Measurements from ENCODE around the gene LBX2. TPM values are rescaled to one million over a fixed set of nuclear protein-coding genes. Genes with fewer than 3 reads are reported as not detected.

LBX2 gene
- total and polyA plus RNA-seq, 4 experiments from 2014 or later, result 0.23 to 0.30 TPM; not detected in 2

DNA sequence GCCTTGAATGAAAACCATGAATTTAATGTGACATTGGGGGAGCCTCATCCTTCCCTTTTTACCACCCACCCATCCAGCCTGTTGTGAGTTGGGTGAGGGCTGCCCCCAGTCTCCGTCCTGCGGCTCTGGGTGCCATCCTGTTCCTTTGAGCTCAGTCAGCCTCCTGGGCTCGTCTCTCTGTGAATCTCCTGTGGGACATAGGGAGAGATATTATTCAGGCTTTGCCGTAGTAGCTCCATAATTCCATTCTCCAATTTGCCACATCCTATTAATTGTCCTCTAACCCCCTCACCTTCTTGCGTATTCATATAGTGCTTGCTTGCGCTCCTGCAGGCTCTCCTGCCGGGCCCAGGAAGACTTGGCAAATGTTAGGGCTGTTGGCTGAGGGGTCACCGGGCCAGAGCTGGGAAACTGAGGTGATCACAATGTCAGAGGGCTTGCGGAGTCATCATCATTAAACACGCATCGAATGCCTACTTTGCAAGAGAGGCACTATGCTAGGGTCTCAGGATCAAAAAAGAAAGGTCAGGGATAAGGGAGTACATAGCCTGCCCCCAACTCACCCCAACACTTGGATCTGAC lies 27.3 kb upstream of the LBX2 start:
- peaks cover under 1 to 4% of the 10 kb centered on the region in 2 donors for H3K27me3 Mint-ChIP-seq

DNA sequence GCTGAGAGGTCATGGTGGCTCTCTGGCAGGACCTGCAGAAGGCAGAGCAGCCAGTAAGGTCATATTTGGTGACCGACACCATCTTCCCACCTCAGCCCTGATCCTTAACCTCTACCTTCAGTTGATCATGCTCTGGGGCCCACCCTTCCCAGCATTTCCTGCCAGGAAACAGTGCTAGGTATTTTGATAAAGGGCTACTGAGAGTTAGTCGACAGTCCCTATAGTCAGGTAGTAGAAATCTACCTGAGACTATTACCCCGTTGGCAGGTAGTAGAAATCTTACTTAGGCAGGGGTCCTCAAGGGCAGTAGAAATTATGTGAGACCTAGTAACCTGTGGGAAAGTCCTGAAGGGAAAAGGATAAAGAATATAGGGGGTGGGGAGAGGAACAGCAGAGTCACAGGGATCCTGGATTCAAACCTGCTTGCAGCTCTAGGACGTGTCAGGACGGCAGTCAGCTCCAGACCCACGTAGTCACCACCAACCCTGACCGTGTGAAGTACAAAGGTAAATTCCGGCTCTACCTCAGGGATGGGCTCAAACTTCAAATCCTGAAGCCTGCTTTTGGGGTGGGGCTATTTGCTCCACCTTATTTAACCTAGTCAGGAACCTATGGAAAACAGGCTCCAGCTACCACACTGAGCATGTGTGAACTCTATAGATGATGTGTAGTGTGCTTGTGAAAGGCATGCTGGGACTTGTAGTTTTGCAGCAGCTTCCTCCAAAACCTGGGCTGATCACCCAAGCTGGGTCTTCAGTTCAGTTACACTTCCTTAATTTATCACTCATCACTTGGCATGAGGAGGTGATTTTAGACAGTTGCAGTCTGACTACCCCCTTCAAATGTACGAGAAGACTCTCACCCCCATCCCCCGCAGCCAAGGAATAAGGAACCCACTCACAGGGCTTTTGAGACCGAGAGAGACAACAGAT lies 26.6 kb upstream of the LBX2 start, which contains the start of gene DQX1:
Gene DQX1, minus strand, starts transcription at position 515 of the 932 bp plus-strand sequence. Its CDS starts 502 bp downstream, at position 13.
- H3K27ac Mint-ChIP-seq, result peak within 1 kb of the TSS in 5 of 7 donors; percentile 12 to 62 (median 52)
- H3K9me3 ChIP-seq (ENCODE audit: control insufficient read depth in 1 of 2, low read length in 2 of 2), result no peaks in the 10 kb centered on the region
- H3K27ac ChIP-seq (ENCODE audit: low read depth, low read length), result no peak within 1 kb of the TSS
- peaks cover 26 to 38% of the 10 kb centered on the region in 2 donors for H3K36me3 Mint-ChIP-seq
- H3K4me1 Mint-ChIP-seq, result peaks cover 11 to 33% (median 25%) of the 10 kb centered on the region in 4 donors
- ChIA-PET CTCF (ENCODE audit: partially characterized antibody) (interaction anchor here (1.3 to 1.6 kb wide), 3 partner anchors 11 to 702 kb away, joined by 3 to 7 read pairs (median 3); partner anchors contain the start of genes CCDC142, TLX2 and TTC31), POLR2A (ENCODE audit: partially characterized antibody) (interaction anchor here (0.8 to 2.8 kb wide), 10 partner anchors 10 to 105 kb away, joined by 3 to 12 read pairs (median 6); partner anchors contain the start of genes C2orf81, CCDC142, MRPL53 and PCGF1)
- H3K27me3 Mint-ChIP-seq, result peaks cover 2 to 4% of the 10 kb centered on the region in 2 donors
- H3K4me3 Mint-ChIP-seq, result peak within 1 kb of the TSS in 5 of 8 donors; percentile 1 to 57 (median 39)
- DNase-seq, result peak in 1 of 5 donors; percentile 39
- H3K36me3 ChIP-seq (ENCODE audit: insufficient read depth, low read length), result peaks cover 19% of the 10 kb centered on the region
- no peaks in the 10 kb centered on the region for H3K27me3 ChIP-seq (ENCODE audit: insufficient read depth, low read length)
- intact Hi-C loops (cut with micrococcal nuclease), result no loop called here
- H3K4me1 ChIP-seq (ENCODE audit: insufficient read depth, low read length), result peaks cover 20% of the 10 kb centered on the region
- H3K4me3 ChIP-seq (ENCODE audit: low read length in 2 of 2), result no peak within 1 kb of the TSS
- H3K9me3 Mint-ChIP-seq, result no peaks in the 10 kb centered on the region

More for the DNA sequence above, 27.3 kb upstream of the LBX2 start:
- H3K4me1 Mint-ChIP-seq, result peaks cover 14 to 41% (median 32%) of the 10 kb centered on the region in 4 donors
- intact Hi-C loops (cut with micrococcal nuclease), result no loop called here
- Histone ChIP-seq H3K27me3 (ENCODE audit: insufficient read depth, low read length) (no peaks in the 10 kb centered on the region), H3K4me1 (ENCODE audit: insufficient read depth, low read length) (peaks cover 28% of the 10 kb centered on the region), H3K4me3 (ENCODE audit: low read length in 2 of 2) (no peak overlapping the region), H3K36me3 (ENCODE audit: insufficient read depth, low read length) (peaks cover 19% of the 10 kb centered on the region), H3K27ac (ENCODE audit: low read depth, low read length) (no peak overlapping the region), H3K9me3 (ENCODE audit: control insufficient read depth in 1 of 2, low read length in 2 of 2) (no peaks in the 10 kb centered on the region)
- H3K27ac Mint-ChIP-seq, result peak overlapping the region in 3 of 7 donors; percentile 43 to 62 (median 60)
- peaks cover 26 to 38% of the 10 kb centered on the region in 2 donors for H3K36me3 Mint-ChIP-seq
- H3K9me3 Mint-ChIP-seq, result no peaks in the 10 kb centered on the region
- peak overlapping the region in 2 of 8 donors; percentile 1 to 30 for H3K4me3 Mint-ChIP-seq
- DNase-seq, result no peak
- CTCF ChIA-PET (ENCODE audit: partially characterized antibody), result interaction anchor here (1.3 to 1.6 kb wide), 3 partner anchors 12 to 703 kb away, joined by 3 to 7 read pairs (median 3); partner anchors contain the start of genes CCDC142, TLX2 and TTC31
- POLR2A ChIA-PET (ENCODE audit: partially characterized antibody), result interaction anchor here (0.8 to 2.8 kb wide), 10 partner anchors 11 to 106 kb away, joined by 3 to 12 read pairs (median 6); partner anchors contain the start of genes C2orf81, CCDC142, MRPL53 and PCGF1

DNA sequence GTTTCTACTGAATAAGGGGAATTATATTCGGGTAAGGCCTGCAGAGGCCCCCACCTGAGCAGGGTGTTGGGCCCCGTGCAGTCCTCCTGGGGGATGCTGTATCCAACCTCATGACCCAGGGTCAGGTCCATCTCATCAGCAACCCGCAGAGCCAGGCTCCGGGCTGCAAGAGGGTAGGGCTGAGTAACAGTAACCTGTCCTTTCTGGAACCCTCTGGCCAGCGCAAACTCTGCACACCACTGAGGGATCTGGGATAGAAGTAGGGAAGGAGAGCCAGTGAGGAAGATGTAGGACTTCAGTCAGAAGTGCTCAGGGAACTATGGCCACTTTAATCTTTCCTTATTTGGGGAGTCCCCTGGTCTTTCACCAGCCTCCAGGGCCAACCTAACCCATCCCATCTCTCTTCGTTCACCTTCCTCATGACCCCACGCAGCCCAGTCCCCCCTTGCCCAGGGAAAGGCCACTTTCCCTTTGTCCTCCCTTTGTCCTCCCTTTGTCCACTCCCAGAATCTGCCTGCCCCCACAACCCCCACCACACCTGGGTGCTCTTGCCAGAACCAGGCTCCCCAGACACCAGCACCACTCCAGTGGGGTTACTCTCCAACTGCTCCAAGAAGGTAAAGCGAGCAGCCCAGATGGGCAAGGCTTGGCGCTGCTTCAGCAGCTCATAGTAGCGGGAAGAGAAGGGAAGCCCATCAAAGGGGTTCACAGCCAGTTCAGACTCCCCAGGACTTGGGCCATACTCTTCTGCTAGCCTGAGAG lies 25.7 kb upstream of the LBX2 start:
- H3K4me1 Mint-ChIP-seq, result peaks cover 5 to 26% (median 19%) of the 10 kb centered on the region in 4 donors
- H3K4me3 Mint-ChIP-seq, result no peak overlapping the region
- Histone ChIP-seq H3K27me3 (ENCODE audit: insufficient read depth, low read length) (no peaks in the 10 kb centered on the region), H3K4me3 (ENCODE audit: low read length in 2 of 2) (no peak overlapping the region), H3K27ac (ENCODE audit: low read depth, low read length) (no peak overlapping the region), H3K36me3 (ENCODE audit: insufficient read depth, low read length) (peaks cover 19% of the 10 kb centered on the region), H3K4me1 (ENCODE audit: insufficient read depth, low read length) (peaks cover 15% of the 10 kb centered on the region), H3K9me3 (ENCODE audit: control insufficient read depth in 1 of 2, low read length in 2 of 2) (no peaks in the 10 kb centered on the region)
- ChIA-PET POLR2A (ENCODE audit: partially characterized antibody) (interaction anchor here (2.1 to 2.8 kb wide), 3 partner anchors 10 to 21 kb away, joined by 7 to 12 read pairs (median 8); partner anchors contain the start of genes PCGF1 and TLX2), CTCF (ENCODE audit: partially characterized antibody) (interaction anchor here (1.3 to 1.4 kb wide), 2 partner anchors 11 to 42 kb away, joined by 3 to 7 read pairs; partner anchors contain the start of genes CCDC142, TLX2 and TTC31)
- H3K36me3 Mint-ChIP-seq, result peaks cover 26 to 35% of the 10 kb centered on the region in 2 donors
- DNase-seq, result no peak
- peaks cover 5 to 8% of the 10 kb centered on the region in 2 donors for H3K27me3 Mint-ChIP-seq
- H3K9me3 Mint-ChIP-seq, result peaks cover 0 to 2% (median 0%) of the 10 kb centered on the region in 8 donors
- intact Hi-C loops (cut with micrococcal nuclease), result no loop called here
- no peak overlapping the region for H3K27ac Mint-ChIP-seq

DNA sequence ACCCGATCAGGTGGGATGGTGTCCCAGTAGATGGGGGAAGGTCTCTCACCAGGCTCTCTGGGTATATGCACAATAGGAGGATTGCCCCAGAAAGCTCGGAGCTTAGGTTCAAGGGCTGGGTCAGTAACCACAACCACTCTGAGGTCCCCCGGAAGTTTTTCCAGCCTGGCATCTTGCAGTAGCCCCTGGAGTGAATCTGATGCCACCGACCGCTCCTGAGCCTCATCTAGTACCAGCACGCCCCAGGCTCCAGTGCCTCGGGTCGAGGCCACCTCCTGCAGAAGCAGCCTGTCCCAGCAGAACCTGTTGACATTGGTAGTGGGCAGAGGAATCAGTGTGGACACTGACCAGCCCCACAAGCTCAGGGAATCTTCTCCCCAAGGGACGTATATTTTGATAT lies 24.6 kb upstream of the LBX2 start:
- Mint-ChIP-seq H3K27me3 (peaks cover 13 to 19% of the 10 kb centered on the region in 2 donors), H3K36me3 (peaks cover 26 to 29% of the 10 kb centered on the region in 2 donors), H3K27ac (peak overlapping the region in 1 of 7 donors; percentile 26), H3K4me1 (peaks cover 5 to 23% (median 17%) of the 10 kb centered on the region in 4 donors), H3K4me3 (no peak overlapping the region), H3K9me3 (peaks cover 0 to 3% (median 0%) of the 10 kb centered on the region in 8 donors)
- H3K4me1 ChIP-seq (ENCODE audit: insufficient read depth, low read length), result peaks cover 12% of the 10 kb centered on the region
- no peak overlapping the region for H3K27ac ChIP-seq (ENCODE audit: low read depth, low read length)
- CTCF ChIA-PET (ENCODE audit: partially characterized antibody), result interaction anchor here (1.0 to 1.4 kb wide), 2 partner anchors 15 to 21 kb away, joined by 3 to 4 read pairs; no protein-coding TSS in a partner anchor
- intact Hi-C loops (cut with micrococcal nuclease), result no loop called here
- DNase-seq, result no peak
- no peak overlapping the region for H3K4me3 ChIP-seq (ENCODE audit: low read length in 2 of 2)
- H3K36me3 ChIP-seq (ENCODE audit: insufficient read depth, low read length), result peaks cover 19% of the 10 kb centered on the region
- POLR2A ChIA-PET (ENCODE audit: partially characterized antibody), result interaction anchor here (1.0 kb wide), 1 partner anchor 10 kb away, joined by 4 read pairs; the partner anchor contains the start of gene TLX2
- no peaks in the 10 kb centered on the region for H3K9me3 ChIP-seq (ENCODE audit: control insufficient read depth in 1 of 2, low read length in 2 of 2)
- H3K27me3 ChIP-seq (ENCODE audit: insufficient read depth, low read length), result no peaks in the 10 kb centered on the region

DNA sequence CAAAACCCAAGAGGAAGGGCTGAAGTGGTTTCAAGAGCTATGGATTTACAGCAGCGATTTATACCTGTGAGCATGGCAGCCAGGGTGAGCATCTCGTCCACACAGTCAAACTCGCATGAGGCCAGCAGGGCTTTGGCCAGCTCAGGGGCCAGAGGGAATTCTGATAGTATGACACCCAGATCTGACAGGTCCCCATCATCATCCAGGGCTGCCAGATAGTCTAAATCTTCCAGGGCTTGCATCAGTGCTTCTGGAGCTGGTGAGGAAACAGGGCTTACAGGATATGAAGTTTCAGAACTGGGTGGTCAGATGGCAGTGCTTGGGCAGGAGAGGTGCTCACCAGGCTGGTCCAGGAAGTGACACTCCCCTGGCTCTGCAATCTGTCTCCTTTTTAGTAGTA lies 23.1 kb upstream of the LBX2 start:
- Mint-ChIP-seq H3K27ac (no peak overlapping the region), H3K36me3 (peaks cover 17 to 19% of the 10 kb centered on the region in 2 donors), H3K27me3 (peaks cover 26 to 30% of the 10 kb centered on the region in 2 donors), H3K4me1 (peaks cover 0 to 9% (median 6%) of the 10 kb centered on the region in 4 donors), H3K9me3 (peaks cover 0 to 3% (median 0%) of the 10 kb centered on the region in 8 donors), H3K4me3 (no peak overlapping the region)
- no peaks in the 10 kb centered on the region for H3K9me3 ChIP-seq (ENCODE audit: control insufficient read depth in 1 of 2, low read length in 2 of 2)
- no peaks in the 10 kb centered on the region for H3K4me1 ChIP-seq (ENCODE audit: insufficient read depth, low read length)
- H3K27ac ChIP-seq (ENCODE audit: low read depth, low read length), result no peak overlapping the region
- H3K36me3 ChIP-seq (ENCODE audit: insufficient read depth, low read length), result peaks cover 13% of the 10 kb centered on the region
- ChIA-PET CTCF (ENCODE audit: partially characterized antibody) (interaction anchor here (1.3 to 1.5 kb wide), 2 partner anchors 14 to 18 kb away, joined by 3 read pairs; no protein-coding TSS in a partner anchor), POLR2A (ENCODE audit: partially characterized antibody) (interaction anchor here (1.1 to 1.4 kb wide), 2 partner anchors 58 to 68 kb away, joined by 3 to 4 read pairs; partner anchors contain the start of gene INO80B)
- peaks cover 8% of the 10 kb centered on the region for H3K27me3 ChIP-seq (ENCODE audit: insufficient read depth, low read length)
- intact Hi-C loops (cut with micrococcal nuclease), result no loop called here
- H3K4me3 ChIP-seq (ENCODE audit: low read length in 2 of 2), result no peak overlapping the region
- DNase-seq, result no peak

DNA sequence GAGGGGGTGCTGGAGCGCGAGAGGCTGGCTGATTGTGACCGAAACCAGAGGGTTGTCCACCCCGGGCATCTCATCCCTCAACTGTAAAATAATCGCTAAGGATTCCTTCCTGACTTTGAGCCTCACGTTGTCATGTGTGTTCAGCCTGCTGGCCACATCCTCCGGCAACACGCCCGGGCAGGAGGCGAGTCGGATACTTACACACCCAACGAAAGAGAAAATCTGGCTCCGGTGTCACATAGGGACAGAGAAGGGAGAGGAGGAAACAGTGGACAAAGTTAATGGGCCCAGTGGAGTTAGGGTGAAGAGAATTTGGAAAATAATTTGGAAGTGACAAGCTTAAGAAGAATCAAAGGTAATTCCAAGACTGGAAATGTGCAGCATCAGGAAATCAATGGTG lies 17.2 kb upstream of the LBX2 start:
- CTCF ChIA-PET (ENCODE audit: partially characterized antibody), result interaction anchor here (1.4 to 2.6 kb wide), 2 partner anchors 34 to 71 kb away, joined by 3 to 8 read pairs; partner anchors contain the start of genes CCDC142 and TTC31
- Mint-ChIP-seq H3K27me3 (peaks cover 40 to 54% of the 10 kb centered on the region in 2 donors), H3K4me3 (peak overlapping the region; percentile 71 to 87 (median 83)), H3K36me3 (no peaks in the 10 kb centered on the region), H3K4me1 (peaks cover 6 to 36% (median 18%) of the 10 kb centered on the region in 4 donors), H3K27ac (peak overlapping the region in 1 of 7 donors; percentile 72), H3K9me3 (peaks cover 0 to 4% (median 0%) of the 10 kb centered on the region in 8 donors)
- intact Hi-C loops (cut with micrococcal nuclease), result no loop called here
- peaks cover 35% of the 10 kb centered on the region for H3K4me1 ChIP-seq (ENCODE audit: insufficient read depth, low read length)
- no peak for DNase-seq
- H3K27ac ChIP-seq (ENCODE audit: low read depth, low read length), result no peak overlapping the region
- peak overlapping the region in 1 of 2 donors; percentile 53 for H3K4me3 ChIP-seq (ENCODE audit: low read length in 2 of 2)
- no peaks in the 10 kb centered on the region for H3K9me3 ChIP-seq (ENCODE audit: control insufficient read depth in 1 of 2, low read length in 2 of 2)
- H3K36me3 ChIP-seq (ENCODE audit: insufficient read depth, low read length), result no peaks in the 10 kb centered on the region
- POLR2A ChIA-PET (ENCODE audit: partially characterized antibody), result interaction anchor here (0.6 to 2.7 kb wide), 9 partner anchors 10 to 59 kb away, joined by 3 to 20 read pairs (median 4); partner anchors contain the start of genes AUP1, DQX1, HTRA2 and LBX2
- peaks cover 35% of the 10 kb centered on the region for H3K27me3 ChIP-seq (ENCODE audit: insufficient read depth, low read length)
